ENCODE results near the gene CYP4A11. TPM values are rescaled to one million over a fixed set of nuclear protein-coding genes. Genes with fewer than 3 reads are reported as not detected.

Gene CYP4A11
- total and polyA plus RNA-seq, 2 experiments from 2014 or later, result not detected

GRCh38 chr1:46910790-46911189, 30.5 kb downstream of the CYP4A11 start:
- Mint-ChIP-seq H3K4me3 (no peak overlapping the region), H3K36me3 (ENCODE audit: low read depth) (peaks cover 6% of the 10 kb centered on the region), H3K9me3 (peaks cover 22% of the 10 kb centered on the region), H3K4me1 (no peaks in the 10 kb centered on the region), H3K27me3 (ENCODE audit: insufficient read depth, low read depth, poor library complexity) (no peaks in the 10 kb centered on the region), H3K27ac (no peak overlapping the region)
- H3K27me3 ChIP-seq (ENCODE audit: insufficient read depth), result no peaks in the 10 kb centered on the region
- no peak overlapping the region for H3K27ac ChIP-seq (ENCODE audit: low read depth)
- H4K20me1 ChIP-seq (replicated peaks; ENCODE audit: insufficient read depth), result no peaks in the 10 kb centered on the region
- no peaks in the 10 kb centered on the region for H3K36me3 ChIP-seq (ENCODE audit: insufficient read depth)
- no peak for DNase-seq (ENCODE audit: low spot score)
- H3F3A ChIP-seq (replicated peaks; ENCODE audit: low read depth), result no peaks in the 10 kb centered on the region
- H3K79me2 ChIP-seq (replicated peaks; ENCODE audit: insufficient read depth), result no peaks in the 10 kb centered on the region
- H2AFZ ChIP-seq, result no peak overlapping the region
- no peak for ATAC-seq
- H3K4me1 ChIP-seq (ENCODE audit: insufficient read depth), result no peaks in the 10 kb centered on the region
- H3K4me2 ChIP-seq, result no peak overlapping the region
- no peak for TF ChIP-seq REST (IDR thresholded peaks at IDR 0.05; ENCODE audit: unreplicated experiment)
- H3K9me2 ChIP-seq (ENCODE audit: insufficient read depth), result no peaks in the 10 kb centered on the region
- H3K4me3 ChIP-seq, result no peak overlapping the region

GRCh38 chr1:46903481-46903880, 37.8 kb downstream of the CYP4A11 start:
- no peak for DNase-seq (ENCODE audit: low spot score)
- H3K27ac Mint-ChIP-seq, result no peak overlapping the region
- Histone ChIP-seq H2AFZ (no peak overlapping the region), H3K4me1 (ENCODE audit: insufficient read depth) (no peaks in the 10 kb centered on the region), H3K4me3 (no peak overlapping the region), H3K79me2 (replicated peaks; ENCODE audit: insufficient read depth) (no peaks in the 10 kb centered on the region), H3K27ac (ENCODE audit: low read depth) (no peak overlapping the region), H3F3A (replicated peaks; ENCODE audit: low read depth) (no peaks in the 10 kb centered on the region), H4K20me1 (replicated peaks; ENCODE audit: insufficient read depth) (no peaks in the 10 kb centered on the region), H3K27me3 (ENCODE audit: insufficient read depth) (no peaks in the 10 kb centered on the region), H3K36me3 (ENCODE audit: insufficient read depth) (no peaks in the 10 kb centered on the region), H3K4me2 (no peak overlapping the region), H3K9me2 (ENCODE audit: insufficient read depth) (no peaks in the 10 kb centered on the region)
- H3K27me3 Mint-ChIP-seq (ENCODE audit: insufficient read depth, low read depth, poor library complexity), result peaks cover 1% of the 10 kb centered on the region
- H3K36me3 Mint-ChIP-seq (ENCODE audit: low read depth), result peaks cover 21% of the 10 kb centered on the region
- H3K4me3 Mint-ChIP-seq, result no peak overlapping the region
- H3K9me3 Mint-ChIP-seq, result peaks cover 47% of the 10 kb centered on the region
- H3K4me1 Mint-ChIP-seq, result no peaks in the 10 kb centered on the region
- no peak for ATAC-seq
- TF ChIP-seq EZH2 (IDR thresholded peaks at IDR 0.05; ENCODE audit: low read depth, unreplicated experiment), result no peak
- no peak for TF ChIP-seq REST (IDR thresholded peaks at IDR 0.05; ENCODE audit: unreplicated experiment)
- no peak for TF ChIP-seq EZH2phosphoT487 (IDR thresholded peaks at IDR 0.05; ENCODE audit: unreplicated experiment)
- TF ChIP-seq JUNB (IDR thresholded peaks at IDR 0.05; ENCODE audit: unreplicated experiment), result no peak
- no peak for TF ChIP-seq CREB1 (CRISPR knock-in tag; IDR thresholded peaks at IDR 0.05; ENCODE audit: low read depth)
- no peak for TF ChIP-seq ETS1 (IDR thresholded peaks at IDR 0.05)
- TF ChIP-seq CTCF (conservative IDR thresholded peaks at IDR 0.05; ENCODE audit: low read depth in 2 of 2), result no peak
- TF ChIP-seq STAT1 (IDR thresholded peaks at IDR 0.05; ENCODE audit: unreplicated experiment), result no peak
- no peak for TF ChIP-seq ZNF114 (CRISPR knock-in tag; IDR thresholded peaks at IDR 0.05)
- no peak for TF ChIP-seq NANOG (IDR thresholded peaks at IDR 0.05; ENCODE audit: borderline replicate concordance)
- TF ChIP-seq POLR2AphosphoS5 (IDR thresholded peaks at IDR 0.05; ENCODE audit: low read depth), result no peak
- no peak for TF ChIP-seq ZNF331 (CRISPR knock-in tag; IDR thresholded peaks at IDR 0.05; ENCODE audit: low read depth)

Data from GM23338 (cell line).